HFF-Myc (cell line): Measurements from ENCODE around the gene EMILIN2.

Experiments
- DNase-seq: peaks from one replicate; pipeline ENCODE4 v3.0.0-alpha.2; 2011; ENCODE audit warnings: low read depth; ENCODE audit errors: extremely low read depth
- H3K4me3 ChIP-seq: replicated peaks from 2 replicates; pipeline ENCODE4 v1.5.1; 2011; ENCODE audit warnings: low read depth, mild to moderate bottlenecking, control low read depth, low read length
- TF ChIP-seq, protein P1 (sequence below): IDR thresholded peaks from 2 replicates; pipeline ENCODE4 v1.5.1; 2012; ENCODE audit warnings: mild to moderate bottlenecking, low read depth, low read length, control low read depth; ENCODE audit errors: missing control alignments

EMILIN2 gene

DNA sequence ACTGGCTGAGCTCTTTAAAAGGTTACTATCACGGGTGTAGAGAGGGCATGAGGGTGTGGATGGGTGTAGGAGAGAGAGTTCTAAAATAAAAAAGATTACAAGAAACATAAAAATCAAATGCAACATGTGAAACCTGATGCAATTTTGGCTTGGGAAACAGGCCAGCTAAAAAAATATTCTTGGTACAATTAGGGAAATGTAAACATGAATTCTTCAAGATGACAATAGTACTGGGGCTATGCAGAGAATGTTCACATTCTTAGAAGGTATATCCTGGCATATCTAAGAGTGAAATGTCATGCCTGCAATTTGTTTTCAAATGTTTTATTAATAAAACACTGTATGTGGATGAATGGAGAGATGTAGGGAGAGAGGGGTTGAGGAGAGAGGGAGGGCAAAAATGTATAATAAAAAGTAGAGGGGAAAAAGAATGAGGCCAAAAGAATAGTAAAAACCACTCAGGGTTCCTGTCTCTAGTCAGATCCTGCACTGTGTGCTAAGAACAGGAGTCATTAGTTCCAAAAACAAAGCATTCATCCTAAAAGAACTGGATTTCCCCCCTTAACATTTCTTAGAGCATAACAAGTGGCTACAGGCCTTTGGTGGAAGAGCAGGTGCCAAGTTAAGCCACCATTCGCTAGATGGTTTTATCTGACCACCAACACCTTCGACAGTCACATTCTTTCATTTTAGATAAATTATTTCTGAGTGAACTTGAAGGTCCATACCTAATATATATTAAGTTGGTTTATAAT is 88.8 kb downstream of the EMILIN2 start:
- H3K4me3 ChIP-seq: no peak overlapping the region
- TF ChIP-seq, protein P1, sequence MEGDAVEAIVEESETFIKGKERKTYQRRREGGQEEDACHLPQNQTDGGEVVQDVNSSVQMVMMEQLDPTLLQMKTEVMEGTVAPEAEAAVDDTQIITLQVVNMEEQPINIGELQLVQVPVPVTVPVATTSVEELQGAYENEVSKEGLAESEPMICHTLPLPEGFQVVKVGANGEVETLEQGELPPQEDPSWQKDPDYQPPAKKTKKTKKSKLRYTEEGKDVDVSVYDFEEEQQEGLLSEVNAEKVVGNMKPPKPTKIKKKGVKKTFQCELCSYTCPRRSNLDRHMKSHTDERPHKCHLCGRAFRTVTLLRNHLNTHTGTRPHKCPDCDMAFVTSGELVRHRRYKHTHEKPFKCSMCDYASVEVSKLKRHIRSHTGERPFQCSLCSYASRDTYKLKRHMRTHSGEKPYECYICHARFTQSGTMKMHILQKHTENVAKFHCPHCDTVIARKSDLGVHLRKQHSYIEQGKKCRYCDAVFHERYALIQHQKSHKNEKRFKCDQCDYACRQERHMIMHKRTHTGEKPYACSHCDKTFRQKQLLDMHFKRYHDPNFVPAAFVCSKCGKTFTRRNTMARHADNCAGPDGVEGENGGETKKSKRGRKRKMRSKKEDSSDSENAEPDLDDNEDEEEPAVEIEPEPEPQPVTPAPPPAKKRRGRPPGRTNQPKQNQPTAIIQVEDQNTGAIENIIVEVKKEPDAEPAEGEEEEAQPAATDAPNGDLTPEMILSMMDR: no peak
- no peak for DNase-seq

DNA sequence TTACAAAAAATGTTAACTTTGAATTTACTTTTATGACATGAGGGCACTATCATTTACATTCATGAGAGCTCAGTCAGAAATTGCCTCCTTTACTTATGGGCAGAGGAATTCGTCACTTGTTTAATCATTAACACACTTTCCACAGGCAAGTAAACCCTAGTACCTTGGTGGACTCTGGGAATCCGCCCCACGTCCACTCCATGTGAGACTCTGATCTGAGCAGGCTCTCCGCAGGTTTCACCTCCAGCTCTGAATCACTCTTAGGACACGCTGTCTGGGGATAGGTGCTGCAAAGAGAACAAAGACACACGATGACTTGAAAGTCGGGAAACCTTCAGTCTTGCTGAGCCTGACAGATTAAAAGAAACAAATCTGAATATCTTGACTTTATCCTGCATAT is 92.5 kb downstream of the EMILIN2 start:
- no peak overlapping the region for H3K4me3 ChIP-seq
- DNase-seq: no peak
- TF ChIP-seq, protein P1: no peak

DNA sequence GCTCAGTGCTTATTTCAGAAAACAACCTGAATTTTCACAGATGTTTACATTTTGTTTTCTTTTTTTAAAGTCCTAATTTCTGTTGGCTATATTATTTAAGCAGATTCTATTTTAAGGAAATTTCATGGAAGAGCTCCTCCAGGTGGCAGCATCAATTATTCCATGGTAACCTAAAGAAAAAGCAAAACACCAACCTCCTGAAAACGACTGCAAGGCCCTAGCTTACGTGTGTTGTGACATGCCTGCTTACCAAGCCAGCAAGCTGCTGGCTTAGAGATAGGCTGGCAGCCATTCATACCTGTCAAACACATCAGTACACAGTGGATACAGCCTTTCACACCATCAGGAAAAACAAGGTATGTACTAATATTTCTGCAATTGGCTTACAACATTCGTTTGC is 101.2 kb downstream of the EMILIN2 start:
- TF ChIP-seq, protein P1: peak; percentile 22
- no peak for DNase-seq
- H3K4me3 ChIP-seq: no peak overlapping the region

DNA sequence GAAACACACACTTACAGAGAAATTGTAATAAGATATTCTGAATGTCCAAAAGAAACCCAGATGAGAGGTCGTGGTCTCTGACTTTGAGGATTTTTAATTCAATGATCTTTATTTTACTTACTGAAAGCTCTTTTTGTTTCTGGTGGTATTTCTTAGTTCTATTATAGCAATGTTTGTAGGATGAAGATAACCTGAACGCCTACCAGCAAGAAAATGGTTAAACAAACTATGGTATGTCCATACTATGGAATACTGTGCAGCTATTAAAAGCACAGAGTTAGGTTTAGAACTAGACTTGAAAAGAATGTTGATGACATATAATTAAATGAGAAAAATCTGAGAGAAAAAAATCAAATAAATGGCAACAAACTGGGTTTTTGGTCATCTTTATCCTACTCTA is 105.8 kb downstream of the EMILIN2 start:
- TF ChIP-seq, protein P1: no peak
- no peak overlapping the region for H3K4me3 ChIP-seq
- DNase-seq: no peak

DNA sequence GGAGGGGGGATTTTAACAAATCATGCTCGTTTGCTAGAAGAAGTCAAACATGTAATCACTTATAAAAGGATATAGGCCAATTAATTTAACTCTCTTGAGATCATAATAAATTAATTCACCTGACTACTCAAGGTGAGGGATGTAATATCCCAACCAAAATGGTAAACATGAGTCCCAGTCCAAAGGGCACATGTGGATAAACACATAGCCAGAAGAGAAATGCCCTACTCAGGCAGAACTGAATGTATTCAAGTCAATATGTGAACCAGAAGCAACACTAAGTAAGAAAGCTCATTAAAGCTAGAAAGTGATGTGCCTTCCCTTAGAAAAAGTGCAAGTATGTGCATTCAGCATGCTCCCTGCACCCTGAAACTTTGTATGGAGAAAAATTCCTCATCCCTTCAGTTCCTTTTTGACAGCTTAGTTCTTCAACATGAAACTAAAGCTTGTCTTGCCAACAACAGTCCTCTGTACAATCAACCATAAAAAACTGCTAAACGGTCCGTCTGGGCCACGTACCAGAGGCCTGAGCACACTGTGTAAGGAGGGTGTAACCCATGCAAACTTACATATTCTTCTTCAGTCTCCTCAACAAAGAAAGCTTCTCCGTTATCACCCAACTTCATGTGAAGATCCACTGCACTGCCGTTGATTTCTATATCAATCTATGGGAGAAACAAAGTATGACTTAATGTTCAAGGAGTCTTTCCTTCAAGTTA is 107.3 kb downstream of the EMILIN2 start:
- TF ChIP-seq, protein P1: no peak
- DNase-seq: no peak
- no peak overlapping the region for H3K4me3 ChIP-seq

DNA sequence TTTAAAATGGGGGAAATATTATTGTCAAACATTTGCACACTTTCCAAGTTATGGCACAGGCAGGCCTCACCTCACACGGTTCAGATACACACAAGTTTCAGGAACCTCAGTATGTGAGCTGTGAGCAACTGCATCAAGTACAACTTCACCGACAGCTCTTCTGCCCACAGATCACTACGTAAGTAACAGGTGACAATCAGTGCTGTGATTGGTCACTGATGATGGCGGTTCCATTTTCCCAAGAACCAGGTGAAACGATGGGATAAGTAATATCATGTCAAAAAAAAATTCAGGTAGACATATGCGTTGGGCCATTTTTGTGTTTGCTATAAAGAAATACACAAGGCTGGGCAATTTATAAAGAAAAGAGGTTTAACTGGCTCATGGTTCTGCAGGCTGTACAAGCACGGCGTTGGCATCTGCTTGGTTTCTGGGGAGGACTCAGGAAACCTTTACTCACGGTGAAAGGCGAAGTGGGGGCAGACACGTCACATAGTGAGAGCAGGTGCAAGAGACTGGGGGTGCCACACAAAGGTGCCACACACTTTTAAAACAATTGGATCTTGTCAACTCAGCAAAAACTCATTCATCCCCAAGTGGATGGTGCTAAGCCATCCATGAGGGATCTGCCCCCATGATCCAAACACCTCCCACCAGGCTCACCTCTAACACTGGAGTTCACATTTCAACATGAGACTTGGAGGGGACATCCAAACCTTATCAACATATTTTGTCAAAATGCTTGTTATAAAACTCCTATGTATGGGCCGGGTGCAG is 108.3 kb downstream of the EMILIN2 start:
- no peak overlapping the region for H3K4me3 ChIP-seq
- TF ChIP-seq, protein P1: no peak
- no peak for DNase-seq
